Ureter (tissue), 1 donor: ENCODE measurements around the gene ADAM23. TPM values are rescaled to one million over a fixed set of nuclear protein-coding genes. Genes with fewer than 3 reads are reported as not detected.

Experiments
- DNase-seq: peaks from one replicate; pipeline ENCODE4 v3.0.0-alpha.2; 2020; ENCODE audit warnings: low spot score
- total RNA-seq: library from RNA; stranded (reverse); gene quantifications from one replicate; pipeline ENCODE4 v1.2.4, GENCODE V29; 2023
- donor health status: DM: yes; HTN: yes; CAD: no.

The ADAM23 gene
- total RNA-seq, 1 donor from 2014 or later: 0.78 TPM

DNA sequence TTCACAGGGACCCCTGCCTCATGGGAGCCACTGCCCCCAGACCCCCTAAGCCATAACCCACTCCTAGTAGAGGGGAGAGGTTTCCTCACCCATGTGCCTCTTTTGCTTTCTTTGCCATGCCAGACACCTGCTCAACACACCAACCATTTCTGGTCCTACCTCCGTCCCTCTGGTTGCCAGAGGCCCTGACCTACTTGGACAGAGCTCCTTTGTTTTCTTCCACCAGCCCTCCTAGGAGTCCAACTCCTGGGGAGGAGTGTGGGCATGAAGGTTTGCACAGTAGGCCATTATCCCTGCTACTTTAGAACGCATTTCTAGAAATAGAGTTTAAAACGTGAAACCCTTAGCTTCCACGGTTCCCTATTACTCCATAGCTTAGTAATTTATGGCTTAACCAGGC, 122.3 kb downstream of the ADAM23 start:
- DNase-seq: no peak

DNA sequence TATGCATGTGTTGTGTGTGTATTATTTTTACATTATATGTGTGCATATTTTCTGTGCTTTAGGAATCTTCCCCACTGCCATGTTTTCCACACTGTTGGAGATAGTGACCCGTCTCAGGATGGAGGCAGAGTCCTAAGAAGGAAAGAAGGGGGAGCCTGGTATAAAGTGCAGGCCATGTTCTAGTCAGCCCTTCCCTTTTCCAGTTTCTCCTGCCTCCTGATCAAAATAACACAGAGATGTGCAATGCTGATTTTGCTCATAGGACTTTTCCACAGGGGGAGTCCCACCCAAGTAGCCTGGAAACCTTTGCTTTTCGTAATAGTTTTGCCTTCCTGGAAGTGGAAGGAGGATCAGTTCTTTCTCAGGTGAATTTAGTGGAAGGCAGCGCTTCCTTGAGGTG, 126.1 kb downstream of the ADAM23 start:
- no peak for DNase-seq

DNA sequence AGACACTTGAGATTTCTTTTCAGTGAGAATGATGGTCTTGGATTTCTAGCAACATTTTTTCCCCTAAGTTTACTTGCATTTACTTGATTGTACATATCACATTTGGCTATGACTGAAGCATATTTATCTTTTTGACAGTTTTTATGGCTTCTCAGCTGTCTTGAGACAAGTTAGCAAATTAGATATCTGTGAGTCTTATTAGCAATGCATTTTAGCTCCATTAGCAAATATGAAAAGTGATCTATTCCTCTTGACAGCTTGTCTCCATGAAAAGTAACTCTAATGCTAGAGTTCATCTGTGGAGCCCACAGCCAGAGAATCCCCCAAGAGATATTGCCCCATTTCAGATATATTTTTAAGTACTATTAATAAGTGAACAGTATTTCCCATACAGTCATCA, 126.9 kb downstream of the ADAM23 start:
- no peak for DNase-seq

DNA sequence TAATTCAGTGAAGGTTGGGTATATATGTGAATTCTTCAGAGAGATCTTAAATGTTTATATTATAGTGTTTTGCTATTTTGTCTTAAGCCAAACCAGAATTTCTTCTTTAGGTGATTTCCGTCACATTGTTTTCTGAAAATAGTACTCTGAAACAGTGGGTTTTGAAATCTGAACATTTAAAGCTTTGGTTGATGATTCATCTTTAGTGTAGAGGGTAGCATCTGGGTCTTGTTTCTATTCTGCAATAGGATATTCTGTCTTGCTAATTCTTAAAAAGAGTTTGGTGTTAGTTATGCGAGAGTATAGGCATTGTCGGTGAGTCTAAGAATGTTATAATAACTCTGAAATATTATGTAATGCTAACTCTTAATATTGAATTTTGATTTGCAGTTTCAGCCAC, 129.4 kb downstream of the ADAM23 start:
- DNase-seq: no peak

DNA sequence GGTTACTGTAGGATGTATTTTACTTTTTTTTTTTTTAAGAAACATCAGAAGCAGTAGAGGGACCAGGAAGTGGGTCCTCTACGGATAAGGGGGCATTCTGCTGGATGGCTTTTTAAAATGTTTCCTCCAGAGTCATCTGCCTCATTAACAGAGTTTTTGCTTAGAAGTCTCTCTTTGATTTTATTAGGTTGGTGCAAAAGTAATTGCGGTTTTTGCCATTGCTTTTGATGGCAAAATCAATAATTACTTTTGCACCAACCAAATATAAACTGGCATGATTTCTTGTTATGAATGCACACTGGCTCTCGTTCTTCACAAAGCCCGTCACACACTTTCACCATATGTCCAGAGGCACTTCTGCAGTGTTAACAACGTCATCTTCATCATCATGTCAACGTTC, 130.5 kb downstream of the ADAM23 start:
- no peak for DNase-seq

DNA sequence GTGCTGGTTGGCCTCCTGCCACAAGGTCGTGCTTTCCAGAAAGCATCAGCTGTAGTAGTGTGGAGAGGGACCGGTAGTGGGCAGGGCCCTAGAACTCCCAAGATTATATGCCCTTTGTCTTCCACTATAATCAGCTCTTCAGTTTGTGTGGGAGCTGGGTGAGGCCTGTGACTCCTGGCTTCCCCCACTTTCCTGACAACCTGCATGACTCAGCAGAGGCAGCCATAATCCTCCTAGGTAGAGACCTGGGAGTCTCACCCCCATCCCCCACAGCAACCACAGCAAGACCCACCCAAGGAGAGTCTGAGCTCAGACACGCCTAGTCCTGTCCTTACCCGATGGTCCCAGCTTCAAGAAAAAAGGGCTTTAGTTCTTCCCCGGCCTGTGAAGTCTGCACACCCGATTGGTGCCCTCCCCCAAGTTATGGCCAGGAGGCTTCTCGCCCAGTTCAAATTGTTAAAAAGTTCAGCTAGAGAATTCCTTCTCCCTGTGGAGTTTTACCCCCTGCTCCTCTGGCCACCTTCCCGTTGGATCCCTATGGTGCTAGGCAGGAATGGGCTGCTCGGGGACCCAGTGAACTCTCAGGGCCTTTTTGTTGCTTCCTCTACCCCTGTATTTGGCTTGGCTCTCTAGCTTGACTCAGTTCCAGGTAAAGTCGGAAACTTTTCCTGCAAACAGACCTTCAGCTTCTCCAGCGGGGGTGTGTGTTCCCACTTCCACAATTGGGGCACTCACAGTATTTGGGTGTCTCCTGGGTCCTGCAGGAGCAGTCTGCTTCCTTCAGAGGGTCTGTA, 141.2 kb downstream of the ADAM23 start:
- no peak for DNase-seq

DNA sequence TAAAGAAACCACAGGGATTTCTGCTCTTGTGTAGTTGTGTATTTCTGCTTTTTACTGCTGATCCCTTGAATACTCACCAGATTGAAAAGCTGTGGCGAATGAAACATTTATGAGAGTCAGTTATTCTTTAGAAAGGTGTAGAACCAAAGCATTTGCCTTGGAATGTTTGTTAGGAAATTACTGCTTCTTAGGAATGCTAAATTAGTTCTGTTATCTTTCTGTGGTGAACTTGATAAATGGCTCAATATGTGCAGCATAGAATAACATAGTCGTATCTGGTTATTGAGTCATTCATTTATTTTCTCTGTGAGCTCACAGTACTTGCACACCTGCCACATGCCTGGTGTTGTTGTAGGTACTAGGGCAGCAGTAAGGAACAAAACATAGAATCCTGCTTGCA, 142.0 kb downstream of the ADAM23 start:
- no peak for DNase-seq

DNA sequence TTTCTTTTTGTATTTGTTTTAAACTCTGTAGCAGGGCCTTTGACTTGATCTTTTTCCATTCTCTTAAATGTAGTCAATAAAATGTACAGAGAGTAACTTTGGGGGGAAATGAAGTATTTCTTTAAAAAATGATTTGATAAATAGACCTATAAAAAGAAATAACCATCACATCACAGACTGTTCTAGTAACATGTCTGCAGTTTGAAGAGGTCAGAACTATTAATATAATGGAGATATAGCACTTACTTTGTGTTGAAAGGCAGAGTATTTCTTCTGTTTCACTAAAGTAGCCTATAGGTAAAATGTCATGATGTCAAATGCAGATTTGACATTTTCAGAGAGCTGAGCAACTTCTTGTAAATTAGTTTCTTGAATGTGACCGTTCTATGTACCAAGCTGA, 143.3 kb downstream of the ADAM23 start:
- DNase-seq: no peak

DNA sequence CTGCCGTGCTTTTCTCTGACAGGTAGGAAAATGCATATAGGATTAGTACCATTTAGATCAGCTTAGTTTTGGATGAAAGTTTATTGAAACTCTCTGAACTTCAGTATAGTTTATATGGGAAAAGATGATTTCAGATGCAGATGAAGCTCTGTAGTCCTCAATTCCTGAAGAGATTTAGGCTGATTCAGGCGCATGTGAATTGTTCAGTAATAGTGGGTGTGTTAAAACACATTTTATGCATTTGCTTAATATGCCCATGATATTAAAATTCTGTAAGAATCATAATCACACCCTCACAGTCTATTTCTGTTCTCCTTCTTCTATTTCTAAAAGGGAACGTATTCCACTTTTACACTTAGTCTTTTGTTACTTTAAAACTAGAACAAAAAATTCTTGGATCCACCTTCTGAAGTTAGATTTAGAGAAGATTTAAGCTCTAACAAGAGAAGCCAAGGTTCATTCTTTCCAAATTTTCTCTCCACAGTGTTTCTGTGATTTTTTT, 154.4 kb downstream of the ADAM23 start:
- DNase-seq: no peak

DNA sequence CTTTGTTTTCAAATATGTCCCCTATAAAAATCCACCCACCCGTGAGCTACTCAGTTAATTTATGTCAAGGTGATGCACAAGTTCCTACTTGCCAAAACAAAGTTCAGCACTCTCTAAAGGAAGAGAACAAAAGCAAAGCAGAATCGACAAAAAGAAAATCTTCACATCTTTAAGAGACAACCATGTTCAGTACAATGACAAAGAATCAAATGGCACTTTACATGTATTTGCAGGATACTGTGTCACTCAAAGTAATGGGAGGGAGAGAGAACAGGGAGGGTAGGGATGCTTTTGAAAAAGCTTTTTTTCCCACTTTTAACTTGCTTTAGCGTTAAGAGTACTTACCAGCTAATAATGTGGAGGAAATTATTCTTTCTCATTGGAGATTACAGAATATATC, 159.9 kb downstream of the ADAM23 start:
- no peak for DNase-seq

DNA sequence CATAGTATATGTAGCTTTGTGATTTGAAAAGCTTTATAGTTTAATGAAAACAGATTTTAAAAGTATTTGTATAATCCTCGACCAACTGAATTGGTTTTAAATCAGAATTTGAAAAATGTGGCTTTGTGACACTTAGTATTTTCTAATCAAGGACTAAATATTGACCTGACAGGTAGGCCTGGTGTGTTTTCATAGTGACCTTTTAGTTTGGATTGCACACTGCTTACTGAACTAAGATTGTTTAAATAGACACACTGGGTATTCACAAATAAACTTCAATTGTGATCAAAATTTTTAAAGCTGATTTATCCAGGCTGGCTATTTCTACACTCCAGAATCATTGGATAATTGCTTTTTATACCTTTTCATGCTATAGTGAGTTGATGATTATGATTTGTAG, 167.1 kb downstream of the ADAM23 start:
- no peak for DNase-seq

DNA sequence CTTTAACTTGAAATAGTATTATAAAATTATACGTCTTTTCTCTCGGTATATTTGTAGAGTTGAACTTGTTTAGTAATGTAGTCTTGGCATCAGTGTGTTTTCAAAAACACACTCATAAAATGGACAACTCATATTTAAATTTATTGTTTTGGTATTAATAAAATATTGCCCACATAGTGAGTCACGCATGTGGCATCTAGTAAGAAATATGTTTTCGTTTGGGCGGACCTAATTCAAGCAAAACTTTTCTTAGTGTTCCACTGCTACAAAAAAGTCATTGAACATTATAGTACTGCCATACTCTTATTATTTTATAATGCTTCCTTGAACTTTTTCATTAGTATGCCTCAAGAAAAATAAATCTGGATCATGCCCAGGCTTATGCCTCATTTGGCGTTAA, 167.9 kb downstream of the ADAM23 start:
- no peak for DNase-seq

DNA sequence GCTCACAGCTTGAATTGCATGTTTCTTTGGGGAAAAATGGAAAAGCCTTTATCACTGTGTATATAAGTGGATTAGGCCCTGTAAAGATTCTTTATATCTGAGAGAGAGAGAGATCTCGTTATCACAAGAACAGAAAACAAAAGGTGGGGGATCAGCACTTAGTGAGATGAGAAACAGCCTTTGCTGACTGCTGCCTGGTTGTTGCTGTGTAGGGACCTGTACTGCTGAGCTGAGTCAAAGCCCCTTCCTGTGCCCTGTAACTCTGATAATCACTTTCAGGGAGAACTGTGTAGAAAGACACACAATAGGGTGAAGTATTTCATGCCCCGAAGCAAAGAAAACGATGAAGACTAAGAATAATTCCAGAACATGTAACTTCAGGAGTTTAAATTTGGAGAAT, 168.4 kb downstream of the ADAM23 start:
- DNase-seq: no peak

DNA sequence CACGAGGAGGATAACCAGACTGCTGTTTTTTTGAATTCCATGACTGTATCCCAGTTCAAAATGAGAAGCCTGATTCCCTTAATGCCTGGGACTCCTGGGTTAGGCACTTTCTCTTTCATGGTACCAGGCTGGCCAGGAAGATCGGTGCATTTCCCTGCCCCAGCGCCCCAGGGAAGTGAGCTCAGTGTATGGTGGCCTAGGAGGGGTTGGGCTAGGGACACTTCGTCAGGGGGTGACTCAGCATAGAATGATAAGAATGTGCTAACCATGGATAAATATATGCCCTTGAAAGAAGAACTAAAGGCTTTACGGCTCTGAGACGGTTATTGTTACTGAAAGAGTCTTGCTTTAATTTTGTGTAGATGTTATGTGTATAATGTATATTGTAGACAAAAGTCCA, 171.5 kb downstream of the ADAM23 start:
- no peak for DNase-seq

DNA sequence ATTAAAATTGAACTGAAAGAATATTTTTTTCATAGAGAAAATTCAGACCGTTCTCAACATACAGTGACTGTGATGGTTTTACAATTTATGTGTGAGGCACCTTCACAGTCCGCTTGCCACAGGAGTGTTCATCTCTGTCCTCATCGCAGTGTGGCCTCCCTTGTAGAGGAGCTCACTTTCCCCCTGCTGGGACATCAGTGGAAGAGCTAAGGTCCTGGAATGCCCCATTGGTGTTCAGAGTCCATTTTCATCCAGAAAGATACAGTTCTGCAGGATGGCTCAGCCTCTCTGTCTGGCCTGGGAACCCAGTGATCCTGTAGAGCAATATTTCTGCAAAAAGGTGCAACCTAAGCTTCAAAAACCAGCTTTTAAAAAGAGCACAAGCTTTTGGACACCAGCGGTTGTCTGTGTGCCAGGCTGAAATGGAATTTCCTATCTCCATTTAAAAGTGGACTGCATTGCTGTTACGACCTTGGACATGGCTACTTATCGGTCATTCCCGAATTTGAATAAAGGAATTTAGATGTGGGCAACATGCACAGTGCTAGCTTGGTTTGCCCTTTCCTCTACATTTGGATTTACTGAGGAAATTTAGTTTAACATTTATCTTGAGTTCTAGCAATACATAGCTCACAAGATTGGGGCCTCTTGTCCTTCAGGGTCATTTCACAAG, 172.2 kb downstream of the ADAM23 start:
- no peak for DNase-seq

DNA sequence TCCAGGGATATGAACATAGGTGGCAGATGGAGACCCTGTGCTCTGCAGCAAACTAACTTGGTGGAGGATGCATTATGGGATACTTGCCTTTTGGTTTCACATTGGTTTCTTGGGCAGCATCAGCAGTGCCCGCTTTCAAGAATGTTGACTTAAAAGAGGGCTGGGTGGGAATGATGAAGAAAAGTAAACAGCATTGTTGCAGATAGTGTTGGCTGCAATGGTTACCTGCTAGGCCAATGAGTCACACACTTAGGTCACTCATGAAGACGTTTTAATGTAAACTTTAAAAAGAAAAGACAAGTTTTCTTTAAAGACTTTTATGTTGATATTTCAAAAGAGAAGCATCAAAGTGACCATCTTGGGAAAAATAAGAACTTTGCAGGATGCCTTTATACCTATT, 172.8 kb downstream of the ADAM23 start:
- no peak for DNase-seq

DNA sequence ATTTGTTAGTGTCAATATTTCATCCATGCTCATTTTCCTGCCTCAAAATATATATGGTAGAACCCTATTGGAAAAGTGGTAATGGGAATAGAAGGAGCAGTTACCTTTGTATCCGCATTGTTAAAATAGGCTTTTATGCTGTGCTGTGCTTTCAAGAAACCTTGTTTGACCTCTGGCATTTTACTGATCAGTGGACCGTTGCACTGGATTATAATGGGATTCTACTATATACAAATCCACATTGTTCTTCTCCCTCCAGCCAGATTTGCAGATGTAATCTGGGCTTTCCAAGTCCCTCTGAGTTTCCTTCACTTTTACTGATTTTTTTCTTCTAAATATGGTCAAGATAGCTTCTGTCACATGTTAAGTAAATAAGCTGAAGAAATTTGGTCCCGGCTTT, 175.7 kb downstream of the ADAM23 start:
- no peak for DNase-seq

DNA sequence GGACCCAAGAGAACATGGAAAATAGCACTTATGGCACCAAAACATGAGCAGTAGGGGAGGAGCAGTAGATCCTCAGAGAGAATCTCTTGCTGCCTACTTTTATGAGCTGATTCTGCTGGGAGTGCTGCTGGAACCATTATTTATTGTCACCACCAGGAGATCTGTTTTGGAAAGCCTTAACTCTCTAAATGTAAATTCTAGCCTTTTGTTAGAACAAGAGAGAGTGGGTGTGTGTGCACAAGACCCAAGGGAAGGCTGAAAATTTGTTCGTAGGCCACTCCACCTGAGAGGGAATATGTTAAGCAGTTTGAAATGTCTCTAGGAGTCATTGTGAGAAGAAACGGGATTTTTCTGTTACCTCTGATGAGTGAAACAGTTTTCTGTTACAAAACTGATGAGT, 182.8 kb downstream of the ADAM23 start:
- DNase-seq: no peak

DNA sequence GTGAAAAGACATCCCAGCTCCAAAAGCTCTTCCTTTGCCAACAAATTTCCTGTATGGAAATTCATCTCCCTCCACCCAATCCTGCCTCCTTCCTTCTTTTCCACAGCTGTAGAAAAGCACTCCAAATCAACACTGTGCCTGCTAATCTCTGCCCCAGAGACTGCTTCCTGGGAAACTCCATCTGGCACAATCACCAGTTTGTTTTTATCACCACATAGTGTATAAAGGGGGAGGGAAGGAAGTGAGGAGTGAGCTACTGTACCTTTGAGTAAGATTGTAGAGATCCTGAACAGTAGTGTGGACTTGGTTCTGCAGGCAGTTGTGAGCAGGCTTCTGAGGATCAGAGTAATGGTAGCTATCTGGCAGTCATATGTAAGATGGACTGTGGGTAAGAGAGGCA, 184.3 kb downstream of the ADAM23 start:
- no peak for DNase-seq

DNA sequence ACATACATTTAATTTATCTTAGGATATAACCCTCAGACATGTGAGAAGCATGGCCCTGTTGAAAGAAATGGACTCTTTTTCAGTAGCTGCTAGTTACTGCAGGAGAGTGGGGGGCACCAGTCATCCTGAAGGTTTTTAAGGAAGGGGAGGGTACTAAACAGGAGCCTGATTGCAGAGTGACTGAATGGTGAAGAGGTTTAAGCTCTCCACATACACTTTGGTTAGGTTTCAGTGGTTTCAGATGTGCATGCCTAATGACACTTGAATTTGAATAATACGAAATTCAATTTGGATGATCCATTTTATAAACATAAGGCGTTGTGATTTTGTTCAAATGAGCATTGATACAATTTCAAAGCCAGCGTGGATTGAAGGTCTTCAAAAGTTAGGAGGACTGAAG, 188.0 kb downstream of the ADAM23 start:
- no peak for DNase-seq

DNA sequence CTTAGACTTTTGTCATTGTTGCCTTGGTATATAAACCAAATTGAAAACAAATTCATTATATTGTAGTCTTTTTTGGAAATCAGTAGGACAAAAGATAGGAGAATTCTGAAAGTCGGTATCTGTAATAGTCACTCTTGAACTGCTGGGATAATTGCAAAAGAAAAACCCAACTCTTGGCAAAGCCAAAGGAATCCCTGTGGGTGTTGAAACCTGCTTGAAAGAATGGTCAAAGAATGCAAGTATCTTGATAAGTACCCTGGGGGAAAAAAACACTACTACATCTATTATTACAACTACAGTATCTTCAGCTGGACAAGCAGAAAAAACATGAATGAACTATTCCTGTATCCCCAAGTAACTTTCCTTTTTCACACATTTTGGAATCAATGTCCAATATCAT, 191.7 kb downstream of the ADAM23 start:
- no peak for DNase-seq

DNA sequence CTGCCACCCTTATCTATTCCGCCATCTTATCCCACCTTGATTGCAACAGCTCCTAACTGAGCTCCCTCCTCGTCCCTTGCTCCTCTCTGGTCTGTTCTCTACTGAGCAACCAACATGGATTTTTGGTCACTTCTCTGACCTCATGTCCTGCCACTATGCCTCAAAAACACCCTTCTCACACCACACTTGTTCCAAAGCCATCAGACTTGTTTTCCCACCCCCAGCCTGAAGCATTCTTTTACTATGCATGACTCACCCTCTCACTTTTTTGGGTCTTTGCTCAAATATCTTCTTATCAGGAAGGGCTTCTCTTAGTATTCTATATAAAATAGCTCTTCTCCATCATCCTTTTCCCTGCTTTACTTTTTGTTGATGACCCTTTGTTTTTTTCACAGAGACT, 196.3 kb downstream of the ADAM23 start:
- DNase-seq: no peak

DNA sequence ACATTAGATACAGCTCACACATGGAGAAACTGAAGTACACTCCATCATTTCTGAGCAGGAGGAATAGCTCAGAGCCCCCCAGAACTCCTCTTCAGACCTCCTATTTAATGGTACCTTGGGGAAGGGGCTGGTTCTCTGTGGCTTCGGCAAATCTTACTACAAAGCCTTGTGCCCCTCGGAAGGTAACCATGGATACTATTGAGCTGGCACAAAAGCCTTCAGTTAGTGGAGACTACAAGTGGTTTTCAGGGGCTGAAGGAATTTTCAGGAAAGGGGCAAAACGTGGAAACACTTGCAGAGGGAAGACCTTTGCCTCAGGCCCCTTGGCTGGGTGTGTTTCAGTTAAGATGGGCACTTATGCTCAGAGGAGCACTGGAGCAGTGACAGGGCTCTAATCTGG, 197.9 kb downstream of the ADAM23 start:
- no peak for DNase-seq
